RWPE2 (cell line): ENCODE results near the gene SETX.

Source experiments
- ATAC-seq: fragments of 200-7000 bp; cut with Tn5 transposase; 3 replicates; pipeline ENCODE4 v1.9.1; 2021; ENCODE audit warnings: low read depth
- DNase-seq: peaks from one replicate; pipeline ENCODE4 v3.0.0-alpha.2; 2020; ENCODE audit warnings: low spot score
- H3K27ac ChIP-seq: fragments of 450-650 bp; 2 replicates; pipeline ENCODE4 v1.5.1; 2017; ENCODE audit warnings: mild to moderate bottlenecking; ENCODE audit not compliant: poor library complexity, severe bottlenecking
- H3K27me3 ChIP-seq: fragments of 250-450 bp; sonication (Bioruptor Pico); 2 replicates; pipeline ENCODE4 v1.5.1; 2021; ENCODE audit warnings: mild to moderate bottlenecking, moderate library complexity; ENCODE audit not compliant: insufficient read depth, poor library complexity, severe bottlenecking
- H3K36me3 ChIP-seq: fragments of 250-450 bp; sonication (Bioruptor Pico); 2 replicates; pipeline ENCODE4 v1.5.1; 2020; ENCODE audit warnings: low read depth, mild to moderate bottlenecking, moderate library complexity
- H3K4me1 ChIP-seq: fragments of 250-450 bp; sonication (Bioruptor Pico); 2 replicates; pipeline ENCODE4 v1.5.1; 2021; ENCODE audit warnings: mild to moderate bottlenecking, moderate library complexity; ENCODE audit not compliant: insufficient read depth, poor library complexity, severe bottlenecking
- H3K4me3 ChIP-seq: fragments of 250-450 bp; sonication (Bioruptor Pico); 2 replicates; pipeline ENCODE4 v1.5.1; 2021; ENCODE audit warnings: mild to moderate bottlenecking, moderate library complexity; ENCODE audit not compliant: severe bottlenecking
- H3K9me3 ChIP-seq: fragments of 250-450 bp; sonication (Bioruptor Pico); 2 replicates; pipeline ENCODE4 v1.5.1; 2021; ENCODE audit warnings: mild to moderate bottlenecking, moderate library complexity; ENCODE audit not compliant: severe bottlenecking
- TF ChIP-seq, protein P1 (sequence below): fragments of 450-650 bp; IDR thresholded peaks from one replicate; pipeline ENCODE4 v1.5.1; 2017; ENCODE audit warnings: mild to moderate bottlenecking, moderate library complexity; ENCODE audit not compliant: poor library complexity, severe bottlenecking

Gene SETX

DNA sequence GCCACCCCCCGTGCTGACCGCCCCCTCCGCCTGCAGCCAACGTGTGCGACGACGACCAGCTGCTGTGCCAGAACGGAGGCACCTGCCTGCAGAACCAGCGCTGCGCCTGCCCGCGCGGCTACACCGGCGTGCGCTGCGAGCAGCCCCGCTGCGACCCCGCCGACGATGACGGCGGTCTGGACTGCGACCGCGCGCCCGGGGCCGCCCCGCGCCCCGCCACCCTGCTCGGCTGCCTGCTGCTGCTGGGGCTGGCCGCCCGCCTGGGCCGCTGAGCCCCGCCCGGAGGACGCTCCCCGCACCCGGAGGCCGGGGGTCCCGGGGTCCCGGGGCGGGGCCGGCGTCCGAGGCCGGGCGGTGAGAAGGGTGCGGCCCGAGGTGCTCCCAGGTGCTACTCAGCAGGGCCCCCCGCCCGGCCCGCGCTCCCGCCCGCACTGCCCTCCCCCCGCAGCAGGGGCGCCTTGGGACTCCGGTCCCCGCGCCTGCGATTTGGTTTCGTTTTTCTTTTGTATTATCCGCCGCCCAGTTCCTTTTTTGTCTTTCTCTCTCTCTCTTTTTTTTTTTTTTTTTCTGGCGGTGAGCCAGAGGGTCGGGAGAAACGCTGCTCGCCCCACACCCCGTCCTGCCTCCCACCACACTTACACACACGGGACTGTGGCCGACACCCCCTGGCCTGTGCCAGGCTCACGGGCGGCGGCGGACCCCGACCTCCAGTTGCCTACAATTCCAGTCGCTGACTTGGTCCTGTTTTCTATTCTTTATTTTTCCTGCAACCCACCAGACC, 112.8 kb downstream of the SETX start:
- peaks cover 27% of the 10 kb centered on the region for H3K27me3 ChIP-seq
- no peaks in the 10 kb centered on the region for H3K9me3 ChIP-seq
- no peak overlapping the region for H3K27ac ChIP-seq
- H3K36me3 ChIP-seq: no peaks in the 10 kb centered on the region
- peak; percentile 34 for DNase-seq
- TF ChIP-seq, protein P1, sequence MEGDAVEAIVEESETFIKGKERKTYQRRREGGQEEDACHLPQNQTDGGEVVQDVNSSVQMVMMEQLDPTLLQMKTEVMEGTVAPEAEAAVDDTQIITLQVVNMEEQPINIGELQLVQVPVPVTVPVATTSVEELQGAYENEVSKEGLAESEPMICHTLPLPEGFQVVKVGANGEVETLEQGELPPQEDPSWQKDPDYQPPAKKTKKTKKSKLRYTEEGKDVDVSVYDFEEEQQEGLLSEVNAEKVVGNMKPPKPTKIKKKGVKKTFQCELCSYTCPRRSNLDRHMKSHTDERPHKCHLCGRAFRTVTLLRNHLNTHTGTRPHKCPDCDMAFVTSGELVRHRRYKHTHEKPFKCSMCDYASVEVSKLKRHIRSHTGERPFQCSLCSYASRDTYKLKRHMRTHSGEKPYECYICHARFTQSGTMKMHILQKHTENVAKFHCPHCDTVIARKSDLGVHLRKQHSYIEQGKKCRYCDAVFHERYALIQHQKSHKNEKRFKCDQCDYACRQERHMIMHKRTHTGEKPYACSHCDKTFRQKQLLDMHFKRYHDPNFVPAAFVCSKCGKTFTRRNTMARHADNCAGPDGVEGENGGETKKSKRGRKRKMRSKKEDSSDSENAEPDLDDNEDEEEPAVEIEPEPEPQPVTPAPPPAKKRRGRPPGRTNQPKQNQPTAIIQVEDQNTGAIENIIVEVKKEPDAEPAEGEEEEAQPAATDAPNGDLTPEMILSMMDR: no peak
- peak overlapping the region; percentile 28 for H3K4me3 ChIP-seq
- no peaks in the 10 kb centered on the region for H3K4me1 ChIP-seq
- no peak for ATAC-seq

DNA sequence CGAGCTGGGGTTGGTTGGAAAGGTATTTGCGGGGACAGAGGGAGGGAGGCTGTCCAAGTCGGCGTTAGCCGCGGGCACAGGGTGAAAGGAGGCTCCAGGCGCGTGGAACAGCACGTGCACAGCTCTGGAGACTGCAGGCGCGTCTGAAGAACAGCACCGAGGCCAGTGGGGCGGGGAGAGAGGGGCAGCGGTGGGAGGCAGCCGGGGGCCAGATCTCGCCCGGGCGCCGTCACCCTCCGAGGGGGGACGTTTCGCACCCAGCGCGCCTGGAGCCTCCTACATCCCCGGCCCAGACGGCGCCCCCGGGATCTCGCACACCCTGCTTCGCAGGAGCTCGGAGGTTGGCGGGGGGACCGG, 113.3 kb downstream of the SETX start:
- ATAC-seq (no peak), DNase-seq (peak; percentile 54)
- no peaks in the 10 kb centered on the region for H3K36me3 ChIP-seq
- peak overlapping the region; percentile 28 for H3K4me3 ChIP-seq
- TF ChIP-seq, protein P1: no peak
- H3K27me3 ChIP-seq: peaks cover 22% of the 10 kb centered on the region
- H3K27ac ChIP-seq: no peak overlapping the region
- H3K4me1 ChIP-seq: no peaks in the 10 kb centered on the region
- no peaks in the 10 kb centered on the region for H3K9me3 ChIP-seq

DNA sequence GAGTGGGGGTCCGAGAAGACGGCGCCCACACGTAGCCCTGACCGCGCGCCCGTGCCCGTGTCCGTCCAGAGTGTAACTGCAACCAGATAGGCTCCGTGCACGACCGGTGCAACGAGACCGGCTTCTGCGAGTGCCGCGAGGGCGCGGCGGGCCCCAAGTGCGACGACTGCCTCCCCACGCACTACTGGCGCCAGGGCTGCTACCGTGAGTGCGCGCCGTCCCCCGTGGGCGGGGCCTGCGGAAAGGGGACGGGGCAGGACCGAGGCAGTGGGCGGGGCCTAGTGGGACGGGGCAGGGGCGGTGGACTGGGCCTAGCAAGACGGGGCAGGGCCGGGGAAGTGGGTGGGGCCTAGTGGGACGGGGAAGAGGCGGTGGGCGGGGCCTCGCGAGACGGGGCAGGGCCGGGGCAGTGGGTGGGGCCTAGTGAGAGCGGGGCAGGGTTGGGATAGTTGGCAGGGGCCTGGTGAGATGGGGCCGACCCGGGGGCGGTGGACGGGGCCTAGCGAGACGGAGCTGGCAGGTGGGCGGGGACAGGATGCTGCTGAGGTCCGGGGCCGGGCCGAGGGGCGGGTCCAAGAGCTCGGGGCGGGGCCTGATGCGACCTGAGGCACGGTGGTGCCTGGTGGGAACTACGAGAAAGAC, 113.8 kb downstream of the SETX start:
- Histone ChIP-seq H3K36me3 (no peaks in the 10 kb centered on the region), H3K4me3 (peak overlapping the region; percentile 28), H3K4me1 (no peaks in the 10 kb centered on the region), H3K27ac (no peak overlapping the region), H3K9me3 (no peaks in the 10 kb centered on the region), H3K27me3 (peaks cover 17% of the 10 kb centered on the region)
- TF ChIP-seq, protein P1: no peak
- ATAC-seq: peak; percentile 83
- peak; percentile 98 for DNase-seq

DNA sequence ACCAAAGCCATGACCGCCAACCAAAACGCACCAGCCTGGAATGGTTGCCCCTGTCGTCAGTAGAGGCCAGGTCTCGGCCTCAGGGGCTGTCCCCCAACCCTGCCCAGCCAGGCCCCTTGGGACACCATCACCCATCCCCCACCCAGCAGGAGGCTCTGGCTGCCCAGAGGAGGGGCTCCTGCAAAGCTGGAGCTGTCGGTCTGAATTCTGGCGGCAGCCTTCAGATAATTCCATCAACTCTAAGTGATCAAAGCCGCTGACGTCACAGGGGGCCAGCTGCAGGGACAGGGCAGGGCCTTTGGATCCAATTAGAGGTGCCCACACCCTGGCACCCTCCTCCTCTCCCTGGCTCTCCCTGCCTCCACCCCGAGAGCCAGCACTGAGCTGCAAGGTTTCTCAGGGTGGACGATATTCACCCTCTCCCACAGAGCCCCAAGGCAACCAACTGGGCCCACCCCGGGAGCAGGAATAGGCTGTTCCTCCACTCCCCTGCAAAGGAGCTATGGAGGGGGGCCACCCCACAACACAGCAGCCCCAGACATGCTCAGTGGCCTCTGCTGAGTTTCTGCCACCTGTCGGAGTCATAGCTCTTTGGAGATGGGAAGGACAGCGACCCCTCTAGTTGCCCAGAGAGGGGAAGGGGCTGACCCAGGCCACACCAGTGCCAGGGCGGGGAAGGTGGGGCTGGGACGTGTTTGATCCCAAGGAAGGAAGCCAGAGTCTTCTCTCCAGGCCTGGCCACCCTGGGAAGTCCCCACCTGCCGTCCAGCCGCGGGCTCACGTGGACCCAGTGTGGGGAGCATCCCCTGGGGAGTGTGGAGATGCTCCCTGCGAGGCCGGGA, 114.6 kb downstream of the SETX start:
- Histone ChIP-seq H3K27ac (no peak overlapping the region), H3K27me3 (peaks cover 13% of the 10 kb centered on the region), H3K4me1 (no peaks in the 10 kb centered on the region), H3K9me3 (no peaks in the 10 kb centered on the region), H3K4me3 (no peak overlapping the region), H3K36me3 (no peaks in the 10 kb centered on the region)
- peak; percentile 50 for DNase-seq
- TF ChIP-seq, protein P1: no peak
- ATAC-seq: no peak
